Nasal cavity respiratory epithelium epithelial cell of viscerocranial mucosa (primary cell): Measurements from ENCODE around the gene SLCO1B3. TPM values are rescaled to one million over a fixed set of nuclear protein-coding genes. Genes with fewer than 3 reads are reported as not detected.

Experiments
- total RNA-seq: library from RNA; depleted of rRNA; stranded (reverse); fragments of >200 nt; gene quantifications from 2 replicates; pipeline ENCODE4 v1.2.3, GENCODE V29; 2014

The SLCO1B3 gene, protein sequence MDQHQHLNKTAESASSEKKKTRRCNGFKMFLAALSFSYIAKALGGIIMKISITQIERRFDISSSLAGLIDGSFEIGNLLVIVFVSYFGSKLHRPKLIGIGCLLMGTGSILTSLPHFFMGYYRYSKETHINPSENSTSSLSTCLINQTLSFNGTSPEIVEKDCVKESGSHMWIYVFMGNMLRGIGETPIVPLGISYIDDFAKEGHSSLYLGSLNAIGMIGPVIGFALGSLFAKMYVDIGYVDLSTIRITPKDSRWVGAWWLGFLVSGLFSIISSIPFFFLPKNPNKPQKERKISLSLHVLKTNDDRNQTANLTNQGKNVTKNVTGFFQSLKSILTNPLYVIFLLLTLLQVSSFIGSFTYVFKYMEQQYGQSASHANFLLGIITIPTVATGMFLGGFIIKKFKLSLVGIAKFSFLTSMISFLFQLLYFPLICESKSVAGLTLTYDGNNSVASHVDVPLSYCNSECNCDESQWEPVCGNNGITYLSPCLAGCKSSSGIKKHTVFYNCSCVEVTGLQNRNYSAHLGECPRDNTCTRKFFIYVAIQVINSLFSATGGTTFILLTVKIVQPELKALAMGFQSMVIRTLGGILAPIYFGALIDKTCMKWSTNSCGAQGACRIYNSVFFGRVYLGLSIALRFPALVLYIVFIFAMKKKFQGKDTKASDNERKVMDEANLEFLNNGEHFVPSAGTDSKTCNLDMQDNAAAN
- total RNA-seq = 0.07 and 1.0 TPM in 2 replicates

DNA sequence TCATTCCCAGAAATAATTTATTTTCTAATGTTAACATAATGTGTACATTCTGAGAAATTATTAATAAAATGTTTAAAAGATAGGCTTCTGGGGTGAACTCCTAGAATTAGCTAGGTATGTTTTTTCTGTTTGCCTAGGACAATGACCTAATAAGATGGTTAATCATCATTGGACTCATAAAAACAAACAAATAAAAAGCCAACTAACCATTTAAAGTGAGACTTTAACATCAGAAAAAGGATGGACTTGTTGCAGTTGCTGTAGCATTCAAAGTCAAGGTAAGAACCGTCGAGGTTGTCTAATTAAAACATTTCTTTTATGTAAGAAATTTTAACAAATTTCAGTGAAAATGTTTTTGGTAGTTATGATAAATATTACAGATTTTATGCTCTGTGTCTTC, at the start of gene SLCO1B3:
Gene SLCO1B3 (plus strand): TSS at position 219 of the 400 bp plus-strand sequence. CDS start 5,034 bp downstream, outside the sequence.

Other genes with a start within 250 kb of the SLCO1B3 start
- gene SLCO1C1, start 115.4 kb upstream of the SLCO1B3 start, total RNA-seq = not detected in 2 replicates